ENCODE measurements around the gene CFAP251.
A peak's percentile ranks its signal among the peaks of the same experiment; 100 is the strongest.
"Not testable (repeated sequence)": the region's sequence is repeated elsewhere in the genome, so short reads cannot be mapped to it uniquely, and the experiment has no call there.

The CFAP251 gene, protein sequence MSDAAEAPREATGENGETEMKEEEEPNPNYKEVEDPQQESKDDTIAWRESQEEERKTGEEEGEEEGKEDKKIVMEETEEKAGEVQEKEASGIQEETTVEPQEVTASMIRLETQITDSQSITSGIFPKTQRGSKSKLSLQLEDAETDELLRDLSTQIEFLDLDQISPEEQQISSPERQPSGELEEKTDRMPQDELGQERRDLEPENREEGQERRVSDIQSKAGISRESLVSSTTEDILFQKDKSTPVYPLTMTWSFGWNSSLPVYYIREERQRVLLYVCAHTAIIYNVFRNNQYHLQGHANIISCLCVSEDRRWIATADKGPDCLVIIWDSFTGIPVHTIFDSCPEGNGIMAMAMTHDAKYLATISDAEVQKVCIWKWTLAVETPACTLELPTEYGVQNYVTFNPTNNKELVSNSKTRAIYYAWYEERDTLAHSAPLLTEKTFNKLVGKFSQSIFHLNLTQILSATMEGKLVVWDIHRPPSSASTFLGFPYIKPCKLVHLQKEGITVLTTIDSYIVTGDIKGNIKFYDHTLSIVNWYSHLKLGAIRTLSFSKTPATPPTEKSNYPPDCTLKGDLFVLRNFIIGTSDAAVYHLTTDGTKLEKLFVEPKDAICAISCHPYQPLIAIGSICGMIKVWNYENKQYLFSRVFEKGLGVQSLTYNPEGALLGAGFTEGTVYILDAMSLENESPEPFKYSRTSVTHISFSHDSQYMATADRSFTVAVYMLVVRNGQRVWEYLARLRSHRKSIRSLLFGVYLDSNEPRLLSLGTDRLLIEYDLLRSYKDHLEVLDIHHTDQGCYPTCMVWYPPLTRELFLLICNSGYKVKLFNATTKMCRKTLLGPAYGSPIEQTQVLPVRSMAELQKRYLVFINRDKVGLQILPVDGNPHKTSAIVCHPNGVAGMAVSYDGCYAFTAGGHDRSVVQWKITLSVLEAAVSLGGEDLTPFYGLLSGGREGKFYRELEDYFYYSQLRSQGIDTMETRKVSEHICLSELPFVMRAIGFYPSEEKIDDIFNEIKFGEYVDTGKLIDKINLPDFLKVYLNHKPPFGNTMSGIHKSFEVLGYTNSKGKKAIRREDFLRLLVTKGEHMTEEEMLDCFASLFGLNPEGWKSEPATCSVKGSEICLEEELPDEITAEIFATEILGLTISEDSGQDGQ

DNA sequence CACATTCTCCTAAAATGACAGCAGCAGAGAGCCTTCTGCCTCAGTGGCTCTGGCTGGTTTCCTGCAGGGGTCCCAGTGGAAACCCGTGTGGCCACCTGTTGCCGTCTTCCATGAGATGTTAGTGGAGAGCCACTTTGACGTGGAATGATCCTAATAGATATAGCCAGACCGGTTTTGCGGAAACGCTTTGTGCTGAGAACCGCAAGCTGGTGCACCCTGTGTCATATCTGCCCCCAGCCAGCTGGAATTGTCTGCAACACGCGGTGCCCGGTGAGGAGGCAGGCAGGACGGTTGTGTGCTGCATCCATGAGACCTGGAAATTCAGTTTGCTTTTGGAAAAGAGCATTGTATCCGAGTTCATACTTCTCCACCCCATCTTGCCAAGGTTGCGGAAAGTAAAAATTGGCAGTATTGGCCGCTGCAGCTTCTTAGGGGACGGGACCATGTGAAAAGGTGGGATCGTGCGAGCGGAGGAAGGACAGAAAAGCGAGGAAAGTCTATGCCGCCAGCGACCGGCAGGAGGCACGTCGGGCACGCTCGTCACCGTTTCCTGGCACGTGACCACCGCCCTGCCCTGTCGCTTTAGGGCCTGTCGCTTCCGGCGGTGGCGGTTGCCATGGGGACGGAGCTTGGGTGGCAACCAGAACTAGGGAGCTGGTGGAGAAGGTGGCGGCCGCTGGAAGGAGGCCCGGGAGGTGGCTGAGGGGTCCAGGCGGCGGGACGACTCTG lies at the start of gene CFAP251:
CFAP251 (plus strand) TSS at position 643 of the 729 bp plus-strand sequence. CDS start 2,714 bp downstream, outside the sequence.
- DNase-seq = peak; percentile 94

DNA sequence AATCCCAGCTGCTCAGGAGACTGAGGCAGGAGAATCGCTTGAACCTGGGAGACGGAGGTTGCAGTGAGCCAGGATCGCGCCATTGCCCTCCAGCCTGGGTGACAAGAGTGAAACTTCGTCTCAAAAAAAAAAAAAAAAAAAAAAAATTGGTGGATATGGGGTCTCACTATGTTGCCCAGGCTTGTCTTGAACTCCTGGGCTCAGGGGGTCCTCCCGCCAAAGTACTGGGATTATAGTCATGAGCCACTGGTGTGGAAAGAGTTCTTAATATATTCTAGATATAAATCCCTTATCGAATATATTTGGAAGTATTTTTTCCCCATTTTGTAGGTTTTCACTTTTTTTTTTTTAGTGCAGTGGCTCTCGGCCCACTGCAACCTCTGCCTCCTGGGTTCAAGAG lies 49.2 kb upstream of the CFAP251 start:
- DNase-seq = not testable (repeated sequence)

DNA sequence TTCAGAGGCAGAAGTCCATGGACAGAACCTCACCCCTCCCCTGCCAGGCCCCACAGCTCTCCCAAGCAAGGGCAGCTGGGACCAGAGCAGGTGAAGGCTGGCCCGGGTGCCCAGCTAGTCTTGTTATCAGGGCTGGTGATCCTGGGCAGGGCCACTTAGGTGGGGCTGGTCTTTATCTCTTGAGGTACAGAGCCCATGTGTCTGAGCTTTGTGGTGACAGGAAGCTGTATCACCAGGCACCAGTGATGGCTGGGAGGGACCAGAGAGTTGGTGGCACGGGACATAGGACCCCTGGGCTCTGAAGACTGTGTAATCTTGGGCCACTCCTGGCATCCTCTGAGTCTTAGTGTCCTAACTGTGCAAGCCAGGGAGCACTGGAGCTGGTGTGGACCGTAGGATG lies 46.9 kb upstream of the CFAP251 start:
- DNase-seq = no peak

DNA sequence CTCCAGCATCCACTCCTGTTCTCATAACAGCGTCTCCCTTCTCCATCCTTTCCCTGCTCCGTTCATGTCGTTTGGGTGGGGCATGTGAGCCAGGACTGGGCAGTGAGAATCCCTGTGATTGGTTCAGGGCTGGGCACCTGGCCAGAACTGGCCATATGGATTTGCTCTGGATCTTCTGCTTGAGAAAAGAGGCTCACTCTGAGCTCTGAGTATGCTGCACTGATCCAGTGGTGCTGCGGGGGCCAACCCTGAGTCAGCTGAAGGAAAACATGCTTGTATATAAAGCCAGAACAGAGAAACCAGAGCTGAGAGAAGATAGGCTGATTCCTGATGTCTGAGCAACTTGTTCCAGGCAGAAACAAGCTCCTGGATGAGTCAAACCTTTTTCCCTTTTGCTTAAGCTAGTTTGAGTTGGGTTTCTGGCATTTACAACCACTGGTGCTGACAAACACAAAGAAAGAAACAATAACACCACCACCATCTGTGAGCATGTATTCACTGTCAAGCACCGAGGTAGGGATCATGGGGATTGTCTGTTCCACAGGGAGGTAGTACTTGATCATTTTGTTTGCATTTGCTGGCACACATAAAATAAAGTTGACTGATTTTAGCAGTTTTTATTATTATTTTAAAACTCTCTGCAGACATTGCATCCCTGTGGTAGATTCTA lies 45.7 kb upstream of the CFAP251 start:
- DNase-seq = no peak

DNA sequence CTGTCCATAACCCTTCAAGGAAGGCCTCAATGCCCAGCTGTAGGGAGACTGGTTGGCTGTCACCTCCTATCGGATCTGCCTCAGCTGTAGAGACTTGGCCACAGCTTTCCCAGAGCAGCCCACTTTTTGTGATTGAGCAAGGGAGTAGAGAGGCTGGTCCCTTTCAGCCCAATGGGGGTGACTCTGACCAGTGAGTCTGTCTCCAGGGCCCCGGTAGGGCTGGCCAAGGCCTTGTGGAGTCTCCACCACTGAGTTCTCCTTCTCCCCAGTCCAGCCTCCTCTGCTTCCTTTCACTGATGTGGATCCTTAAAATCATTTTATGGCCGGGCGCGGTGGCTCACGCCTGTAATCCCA lies 45.2 kb upstream of the CFAP251 start:
- no peak for DNase-seq

DNA sequence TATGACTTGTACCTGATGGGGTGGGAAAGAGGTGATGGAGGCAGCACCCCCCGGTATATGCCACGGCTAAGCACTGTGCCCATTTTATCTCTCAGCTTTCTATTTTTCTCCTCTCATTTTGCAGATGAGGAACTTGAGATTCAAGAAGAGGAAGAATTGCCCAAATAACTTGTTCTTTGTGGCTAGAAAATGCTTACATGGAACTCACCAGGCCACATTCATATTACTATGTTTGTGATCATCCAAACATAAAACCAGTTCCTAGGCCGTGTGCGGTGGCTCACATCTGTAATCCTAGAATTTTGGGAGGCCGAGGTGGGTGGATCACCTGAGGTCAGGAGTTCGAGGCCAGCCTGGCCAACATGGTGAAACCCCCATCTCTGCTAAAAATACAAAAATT lies 44.3 kb upstream of the CFAP251 start:
- no peak for DNase-seq

DNA sequence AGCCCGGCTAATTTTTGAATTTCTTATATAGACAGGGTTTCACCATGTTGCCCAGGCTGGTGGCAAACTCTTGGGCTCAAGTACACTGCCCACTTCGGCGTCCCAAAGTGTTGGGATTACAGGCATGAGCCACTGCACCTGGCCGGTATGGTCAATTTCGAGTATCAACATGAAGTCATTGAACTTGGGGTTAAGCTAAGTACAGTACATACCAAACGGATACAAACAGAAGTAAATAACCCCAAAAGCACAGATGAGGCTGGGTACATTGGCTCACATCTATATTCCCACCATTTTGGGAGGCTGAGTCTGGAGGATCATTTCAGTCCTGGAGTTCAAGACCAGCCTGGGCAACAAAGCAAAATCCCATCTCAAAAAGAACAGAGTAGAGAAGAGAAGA lies 42.8 kb upstream of the CFAP251 start:
- no peak for DNase-seq

DNA sequence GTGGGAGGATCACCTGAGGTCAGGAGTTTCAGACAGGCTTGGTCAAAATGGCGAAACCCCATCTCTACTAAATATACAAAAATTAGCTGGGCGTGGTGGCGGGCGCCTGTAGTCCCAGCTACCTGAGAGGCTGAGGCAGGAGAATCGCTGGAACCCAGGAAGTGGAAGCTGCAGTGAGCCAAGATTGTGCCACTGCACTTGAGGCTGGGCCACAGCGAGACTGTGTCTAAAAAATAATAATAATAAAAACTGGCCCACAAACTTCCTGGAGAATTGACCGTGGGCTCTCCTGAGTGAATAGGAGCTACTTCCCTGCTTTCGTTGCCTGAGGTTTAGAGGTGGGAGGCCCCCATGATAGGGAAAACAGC lies 42.3 kb upstream of the CFAP251 start:
- not testable (repeated sequence) for DNase-seq

DNA sequence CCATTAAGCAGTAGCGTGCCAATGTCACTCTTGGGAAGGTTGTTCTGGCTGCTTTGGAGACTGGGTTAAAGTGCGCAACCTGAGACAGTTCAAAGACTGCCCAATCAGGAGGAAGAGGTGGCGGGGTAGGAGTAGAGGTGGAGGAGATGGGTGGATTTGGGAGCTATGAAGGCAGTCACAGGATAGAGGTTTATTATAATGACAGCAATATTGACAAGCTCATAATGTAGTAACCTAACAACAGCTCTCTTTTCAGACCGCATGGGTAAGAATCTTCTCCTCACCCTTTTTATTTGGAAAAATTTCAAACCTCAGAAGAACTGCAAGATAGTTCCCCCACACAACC lies 35.1 kb upstream of the CFAP251 start:
- DNase-seq = no peak

DNA sequence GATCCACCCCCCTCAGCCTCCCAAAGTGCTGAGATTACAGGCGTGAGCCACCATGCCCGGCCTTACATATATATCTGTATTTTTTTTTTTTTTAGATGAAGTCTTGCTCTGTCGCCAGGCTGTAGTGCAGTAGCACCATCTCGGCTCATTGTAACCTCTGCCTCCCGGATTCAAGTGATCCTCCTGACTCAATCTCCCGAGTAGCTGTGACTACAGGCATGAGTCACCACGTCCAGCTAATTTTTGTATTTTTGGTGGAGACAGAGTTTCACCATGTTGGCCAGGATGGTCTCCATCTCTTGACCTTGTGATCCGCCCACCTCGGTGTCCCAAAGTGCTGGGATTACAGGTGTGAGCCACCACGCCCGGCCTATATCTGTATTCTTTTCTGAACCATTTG lies 33.3 kb upstream of the CFAP251 start:
- DNase-seq = not testable (repeated sequence)

DNA sequence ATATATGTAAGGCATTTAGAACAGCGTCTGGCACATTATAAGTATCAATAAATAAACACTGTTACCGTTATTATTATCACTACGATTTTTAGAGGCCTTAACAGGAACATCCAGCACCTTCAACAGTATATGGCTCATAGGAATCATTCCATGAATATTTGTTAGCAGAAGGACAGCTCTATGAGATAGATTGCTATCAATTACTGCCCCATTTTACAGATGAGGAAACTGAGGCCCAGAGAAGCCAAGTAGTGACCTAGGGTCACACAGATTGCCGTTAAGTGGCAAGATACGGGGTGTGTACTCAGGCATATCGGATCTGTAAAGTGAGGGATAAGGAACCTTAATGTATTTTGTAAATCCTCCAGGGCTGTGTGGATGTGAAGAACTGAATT lies 30.3 kb upstream of the CFAP251 start:
- no peak for DNase-seq

DNA sequence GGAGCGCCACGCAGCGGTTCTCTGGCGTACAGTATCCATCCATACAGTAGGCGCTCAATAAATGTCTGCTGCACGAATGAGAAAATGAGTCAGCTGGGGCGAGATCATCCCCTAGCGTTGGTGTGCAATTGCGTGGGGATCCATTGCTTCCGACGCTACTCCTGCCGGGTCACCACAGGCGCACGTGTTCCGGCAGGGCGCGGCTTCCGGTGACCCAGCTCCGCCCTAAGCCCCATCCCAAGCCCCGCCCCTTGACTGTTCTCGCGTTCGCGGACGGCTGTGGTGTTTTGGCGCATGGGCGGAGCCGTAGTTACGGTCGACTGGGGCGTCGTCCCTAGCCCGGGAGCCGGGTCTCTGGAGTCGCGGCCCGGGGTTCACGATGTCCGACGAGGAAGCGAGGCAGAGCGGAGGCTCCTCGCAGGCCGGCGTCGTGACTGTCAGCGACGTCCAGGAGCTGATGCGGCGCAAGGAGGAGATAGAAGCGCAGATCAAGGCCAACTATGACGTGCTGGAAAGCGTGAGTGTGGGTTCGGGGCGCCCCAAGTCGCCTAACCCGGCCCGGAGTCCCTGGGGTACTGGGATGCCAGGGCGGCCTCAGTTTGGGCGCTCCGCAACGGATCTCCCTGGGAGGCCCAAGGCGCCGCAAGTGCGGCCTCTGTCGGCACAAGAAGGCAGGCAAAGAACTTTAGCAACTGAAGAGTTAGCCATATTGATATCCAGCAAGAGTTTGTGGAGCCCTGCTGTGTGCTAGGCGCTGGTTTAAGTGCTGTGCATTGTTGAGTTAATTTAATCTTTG lies 29.7 kb upstream of the CFAP251 start, which contains the start of gene PSMD9:
PSMD9 (plus strand) TSS at position 313 of the 796 bp plus-strand sequence; CDS start at position 380, 67 bp downstream.
- peak; percentile 90 to 96 for DNase-seq

DNA sequence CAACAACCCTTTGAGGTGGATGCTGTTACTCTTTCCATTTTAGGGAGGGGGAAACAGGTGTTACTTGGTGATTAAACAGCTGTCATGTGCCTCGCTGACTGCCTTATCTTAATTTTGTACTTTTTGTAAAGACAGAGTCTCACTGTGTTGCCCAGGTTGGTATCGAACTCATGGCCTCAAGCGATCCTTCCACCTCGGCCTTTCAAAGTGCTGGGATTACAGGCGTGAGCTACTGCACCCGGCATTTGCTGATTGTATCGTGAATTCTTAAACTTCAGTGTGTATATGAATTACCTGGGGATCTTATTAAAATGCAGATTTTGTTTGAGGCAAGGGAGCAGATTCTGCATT lies 29.1 kb upstream of the CFAP251 start:
- no peak for DNase-seq

DNA sequence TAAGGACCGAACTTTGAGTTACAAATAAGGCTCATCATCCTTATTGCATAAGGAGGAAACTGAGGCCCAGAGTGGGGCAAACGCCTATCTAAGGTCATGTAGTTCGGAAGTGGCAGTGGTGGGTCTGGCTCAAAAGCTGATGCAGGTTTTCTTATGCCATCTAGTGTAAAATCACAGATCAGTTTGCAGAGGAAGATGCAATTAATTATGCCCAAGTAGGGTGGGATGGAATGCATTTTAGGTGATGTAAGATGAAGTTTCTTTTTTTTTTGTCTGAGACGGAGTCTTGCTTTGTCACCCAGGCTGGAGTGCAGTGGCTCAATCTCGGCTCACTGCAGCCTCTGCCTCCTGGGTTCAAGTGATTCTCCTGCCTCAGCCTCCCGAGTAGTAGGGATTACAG lies 28.7 kb upstream of the CFAP251 start:
- not testable (repeated sequence) for DNase-seq

DNA sequence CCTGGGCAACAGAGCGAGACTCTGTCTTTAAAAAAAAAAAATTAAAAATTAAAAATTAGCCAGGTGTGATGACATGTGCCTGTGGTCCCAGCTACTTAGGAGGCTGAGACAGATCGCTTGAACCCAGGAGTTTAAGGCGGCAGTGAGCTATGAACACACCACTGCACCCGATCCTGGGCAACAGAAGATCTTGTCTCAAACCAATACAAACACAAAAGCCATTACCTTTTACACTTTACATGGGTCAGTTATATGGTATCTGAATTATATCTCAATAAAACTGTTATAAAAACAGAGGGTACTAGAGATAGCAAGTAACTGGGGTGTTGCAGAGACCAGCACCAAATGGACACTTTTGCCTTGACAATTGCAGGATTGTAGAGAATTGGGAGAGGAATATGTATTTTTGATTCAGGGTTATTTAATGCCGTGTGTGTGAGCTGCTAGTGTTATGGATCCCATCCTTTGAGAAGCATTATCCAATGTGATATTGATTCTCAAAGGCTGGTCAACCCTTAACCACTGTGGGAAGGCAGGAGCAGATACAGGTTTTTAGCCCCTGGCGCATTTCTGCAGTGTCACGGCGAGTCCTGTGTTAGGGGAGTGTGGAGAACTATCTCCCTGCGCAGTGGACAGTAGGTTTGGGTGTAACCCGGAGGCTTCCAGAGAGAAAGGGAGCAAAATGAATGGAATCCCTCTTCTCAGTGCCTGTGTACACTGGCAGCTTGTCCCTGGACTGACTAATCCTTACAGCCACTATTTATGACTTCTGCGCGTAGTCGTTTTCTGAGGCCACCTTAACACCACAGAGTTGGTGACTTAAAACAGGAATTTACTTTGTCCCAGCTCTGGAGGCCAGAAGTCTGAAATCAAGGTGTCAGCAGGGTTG lies 25.5 kb upstream of the CFAP251 start:
- no peak for DNase-seq

DNA sequence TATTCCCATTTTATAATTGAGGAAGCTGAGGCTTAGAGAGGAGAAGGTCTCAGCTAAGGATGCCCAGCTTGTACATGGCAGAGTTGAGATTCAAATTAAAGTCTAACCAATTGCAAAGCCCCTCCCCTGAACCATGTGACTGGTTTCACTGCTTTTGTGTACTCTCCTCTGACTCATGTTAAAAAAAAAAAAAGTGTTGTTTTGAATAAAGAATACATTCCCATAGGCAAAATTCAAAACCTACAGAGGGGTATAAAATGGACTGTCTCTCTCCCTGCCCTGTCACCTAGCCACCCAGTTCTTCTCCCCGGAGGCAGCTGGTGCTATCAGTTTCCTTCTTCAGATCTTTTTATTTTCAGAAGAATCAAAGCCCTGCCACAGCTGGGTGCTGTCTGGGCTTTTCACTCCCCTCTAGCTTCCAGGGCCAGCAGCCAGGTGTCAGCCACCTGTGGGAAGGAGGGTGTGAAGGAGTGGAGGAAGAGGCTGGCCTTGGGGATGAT lies 24.4 kb upstream of the CFAP251 start:
- no peak for DNase-seq

DNA sequence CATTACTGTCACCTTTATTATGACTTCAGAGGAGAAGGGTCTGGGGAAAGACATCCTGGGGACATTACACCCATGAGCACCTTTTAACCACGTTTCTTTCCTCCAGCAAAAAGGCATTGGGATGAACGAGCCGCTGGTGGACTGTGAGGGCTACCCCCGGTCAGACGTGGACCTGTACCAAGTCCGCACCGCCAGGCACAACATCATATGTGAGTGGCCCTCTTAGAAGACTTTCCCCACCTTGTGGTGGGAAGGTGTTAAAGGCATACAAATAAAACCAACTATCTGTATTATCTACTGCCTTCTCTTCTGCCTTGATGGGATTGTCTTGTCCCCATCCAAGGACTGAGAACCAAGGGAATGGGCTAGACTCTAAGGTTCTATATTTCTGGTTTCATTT lies 23.8 kb upstream of the CFAP251 start:
- DNase-seq = no peak

DNA sequence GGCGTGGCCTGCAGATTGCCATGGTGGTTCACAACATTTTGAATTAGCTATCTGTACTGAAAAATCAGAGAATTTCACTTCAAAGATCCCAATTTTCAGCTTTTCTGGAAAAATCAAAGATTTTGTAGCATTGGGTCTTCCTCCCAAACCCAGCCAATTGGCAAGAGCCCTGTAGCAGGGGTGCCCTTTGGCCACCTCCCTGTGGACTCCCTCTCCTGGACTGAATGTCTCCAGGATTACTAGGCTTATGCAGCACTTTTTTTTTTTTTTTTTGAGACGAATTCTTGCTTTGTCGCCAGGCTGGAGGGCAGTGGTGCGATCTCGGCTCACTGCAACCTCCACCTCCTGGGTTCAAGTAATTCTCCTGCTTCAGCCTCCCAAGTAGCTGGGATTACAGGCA lies 20.1 kb upstream of the CFAP251 start:
- no peak for DNase-seq

DNA sequence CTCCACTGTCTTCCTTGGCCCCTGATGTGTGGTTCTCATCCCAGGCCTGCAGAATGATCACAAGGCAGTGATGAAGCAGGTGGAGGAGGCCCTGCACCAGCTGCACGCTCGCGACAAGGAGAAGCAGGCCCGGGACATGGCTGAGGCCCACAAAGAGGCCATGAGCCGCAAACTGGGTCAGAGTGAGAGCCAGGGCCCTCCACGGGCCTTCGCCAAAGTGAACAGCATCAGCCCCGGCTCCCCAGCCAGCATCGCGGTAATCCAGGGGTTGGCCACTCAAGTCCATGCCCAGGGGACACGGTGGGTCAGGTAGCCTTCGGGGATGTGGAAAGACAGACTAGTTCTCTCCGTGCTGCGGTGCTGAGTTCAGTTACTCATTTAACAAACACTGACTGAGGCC lies 18.8 kb upstream of the CFAP251 start:
- no peak for DNase-seq

DNA sequence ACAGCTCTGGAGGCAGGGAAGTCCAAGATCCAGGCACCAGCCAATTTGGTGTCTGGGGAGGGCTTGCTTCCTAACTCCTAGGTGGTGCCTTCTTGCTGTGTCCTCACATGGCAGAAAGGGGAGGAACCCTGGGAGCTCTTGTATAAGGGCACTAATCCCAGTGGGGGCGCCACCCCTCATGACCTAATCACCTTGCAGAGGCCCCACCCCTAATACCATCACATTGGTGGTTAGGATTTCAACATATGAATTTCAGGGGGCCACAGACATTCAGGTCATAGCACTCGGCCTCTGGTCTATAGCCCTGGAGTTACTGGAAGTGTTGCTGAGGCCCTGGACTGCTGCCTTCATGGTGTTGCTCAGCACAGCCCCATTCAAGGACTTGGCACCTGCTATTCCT lies 15.2 kb upstream of the CFAP251 start:
- no peak for DNase-seq

Measured in NCI-H1930 (cell line).